ENCODE data around the gene HS3ST6.
"Not testable (repeated sequence)": the region's sequence is repeated elsewhere in the genome, so short reads cannot be mapped to it uniquely, and the experiment has no call there.

HS3ST6 gene

DNA sequence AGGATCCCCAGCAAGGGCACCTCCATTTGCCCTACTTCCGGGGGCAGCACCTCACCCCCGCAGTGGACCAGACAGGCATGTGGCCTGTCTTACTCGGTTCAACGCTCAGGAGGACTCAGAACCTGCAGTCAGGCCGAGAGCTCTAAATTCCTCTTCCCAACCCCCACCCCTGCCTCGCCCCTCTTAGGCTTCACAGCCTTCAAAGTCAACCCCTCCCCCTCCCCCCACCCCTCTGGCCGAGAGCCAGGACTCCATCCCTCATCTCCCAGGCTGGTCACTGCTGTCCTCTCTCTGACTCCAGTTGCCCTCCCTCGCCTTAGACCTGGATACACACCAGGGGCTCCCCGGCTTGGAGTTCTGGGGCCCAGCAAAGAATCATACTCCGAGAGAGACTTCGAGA is 8.1 kb upstream of the HS3ST6 start:
- no peak for DNase-seq (ENCODE audit: low spot score)

DNA sequence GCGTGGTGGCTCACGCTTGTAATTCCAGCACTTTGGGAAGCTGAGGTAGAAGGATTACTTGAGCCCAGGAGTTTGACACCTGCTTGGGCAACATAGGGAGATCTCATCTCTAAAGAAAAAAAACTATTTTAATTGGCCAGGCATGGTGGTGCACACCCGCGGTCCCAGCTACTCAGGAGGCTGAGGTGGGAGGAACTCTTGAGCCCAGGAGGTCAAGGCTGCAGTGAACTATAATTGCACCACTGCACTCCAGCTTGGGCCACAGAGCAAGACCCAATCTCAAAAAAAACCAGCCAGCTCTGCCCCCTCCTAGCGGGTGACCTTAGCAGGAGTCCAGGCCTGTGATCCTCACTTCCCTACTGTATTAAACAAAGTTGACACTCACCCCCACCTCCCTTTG is 5.9 kb upstream of the HS3ST6 start:
- DNase-seq (ENCODE audit: low spot score) = no peak

DNA sequence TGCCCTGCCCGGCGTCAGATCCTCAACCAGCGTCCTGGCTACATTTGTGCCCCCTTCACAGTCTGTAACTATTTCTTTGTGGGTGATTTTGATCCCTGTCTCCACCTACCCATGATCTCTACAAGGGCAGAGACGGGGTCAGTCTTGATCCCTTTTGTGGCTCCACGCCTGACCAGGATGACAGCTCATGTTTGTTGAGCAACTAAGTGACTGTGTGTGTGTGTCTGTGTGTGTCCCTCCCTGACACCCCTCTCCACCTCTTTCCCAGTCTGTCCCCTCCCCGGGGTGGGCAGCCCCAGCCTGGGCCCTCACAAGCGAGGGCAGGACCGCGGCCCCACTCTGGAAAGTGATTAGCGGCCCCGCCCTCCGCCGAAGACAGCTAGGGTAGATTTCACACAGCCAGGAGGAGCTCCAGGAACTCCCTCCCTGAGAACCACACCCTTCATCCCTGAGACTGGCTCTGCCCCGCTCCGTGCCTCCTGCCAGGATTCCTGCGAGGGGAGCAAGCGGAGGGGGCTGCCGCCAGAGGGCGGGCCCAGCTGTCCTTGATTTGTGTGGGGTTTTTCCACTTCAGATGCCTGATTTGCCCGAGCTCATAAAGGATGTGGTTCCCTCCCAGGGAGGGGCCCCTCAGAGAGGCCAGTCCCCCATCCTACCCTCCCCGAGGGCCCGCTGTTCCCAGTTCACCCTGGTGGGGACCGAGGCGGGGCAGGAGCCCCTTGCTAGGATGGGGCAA is 5.3 kb upstream of the HS3ST6 start:
- peak; percentile 66 for DNase-seq (ENCODE audit: low spot score)

DNA sequence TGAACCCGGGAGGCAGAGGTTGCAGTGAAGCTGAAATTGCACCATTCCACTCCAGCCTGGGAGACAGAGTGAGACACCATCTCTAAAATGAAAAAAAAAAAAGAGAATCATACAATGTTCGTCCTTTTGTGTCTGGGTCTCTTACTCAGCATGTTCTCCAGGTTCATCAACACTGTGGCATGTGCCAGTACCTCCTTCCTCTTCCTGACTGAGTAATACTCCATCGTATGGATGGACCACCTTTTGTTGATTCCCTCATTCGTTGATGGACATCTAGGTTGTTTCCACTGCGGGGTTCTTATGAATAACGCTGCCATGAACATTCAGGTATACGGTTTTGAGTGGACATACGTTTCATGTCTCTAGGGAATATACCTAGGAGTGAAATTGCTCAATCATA is 4.1 kb upstream of the HS3ST6 start:
- no peak for DNase-seq (ENCODE audit: low spot score)

- DNase-seq (ENCODE audit: low spot score) = peak; percentile 56
Measured at GRCh38 chr16:1920727-1921171, 2.5 kb upstream of the HS3ST6 start.

- DNase-seq (ENCODE audit: low spot score) = not testable (repeated sequence)
Measured at GRCh38 chr16:1920122-1920521, 1.9 kb upstream of the HS3ST6 start.

- no peak for DNase-seq (ENCODE audit: low spot score)
Measured at GRCh38 chr16:1919327-1919998, 1.2 kb upstream of the HS3ST6 start.

DNA sequence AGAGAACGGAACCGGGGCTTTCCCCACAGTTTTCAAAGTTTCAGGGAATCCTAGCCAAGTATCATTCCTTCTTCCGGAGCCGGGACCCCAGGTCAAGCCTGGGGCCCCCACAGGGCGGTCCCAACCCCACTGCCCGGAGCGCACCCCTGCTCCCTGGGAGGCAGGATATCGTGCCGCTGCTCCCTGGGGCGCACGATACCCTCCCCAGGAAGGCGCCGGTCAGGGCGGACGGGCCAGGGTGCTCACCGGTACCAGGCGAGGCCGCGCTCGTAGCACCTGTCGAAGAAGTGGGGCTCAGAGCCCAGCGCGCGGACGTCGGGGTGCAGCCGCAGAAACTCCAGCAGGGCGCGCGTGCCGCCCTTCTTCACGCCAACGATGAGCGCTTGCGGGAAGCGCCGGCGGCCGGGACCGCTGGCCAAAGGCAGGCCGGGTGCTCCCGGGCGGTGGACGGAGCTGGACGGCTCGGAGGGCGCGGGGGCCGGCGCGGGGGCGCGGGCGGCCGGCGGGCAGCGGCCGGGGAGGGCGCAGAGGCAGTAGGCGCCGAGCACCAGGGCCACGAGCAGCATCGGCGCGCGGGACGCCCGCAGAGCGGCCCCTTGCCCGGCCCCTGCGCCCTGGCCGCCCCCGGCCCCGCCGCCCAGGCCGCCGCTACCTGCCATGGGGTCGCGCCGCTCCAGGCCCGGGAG is 407 bp downstream of the HS3ST6 start:
- no peak for DNase-seq (ENCODE audit: low spot score)

DNA sequence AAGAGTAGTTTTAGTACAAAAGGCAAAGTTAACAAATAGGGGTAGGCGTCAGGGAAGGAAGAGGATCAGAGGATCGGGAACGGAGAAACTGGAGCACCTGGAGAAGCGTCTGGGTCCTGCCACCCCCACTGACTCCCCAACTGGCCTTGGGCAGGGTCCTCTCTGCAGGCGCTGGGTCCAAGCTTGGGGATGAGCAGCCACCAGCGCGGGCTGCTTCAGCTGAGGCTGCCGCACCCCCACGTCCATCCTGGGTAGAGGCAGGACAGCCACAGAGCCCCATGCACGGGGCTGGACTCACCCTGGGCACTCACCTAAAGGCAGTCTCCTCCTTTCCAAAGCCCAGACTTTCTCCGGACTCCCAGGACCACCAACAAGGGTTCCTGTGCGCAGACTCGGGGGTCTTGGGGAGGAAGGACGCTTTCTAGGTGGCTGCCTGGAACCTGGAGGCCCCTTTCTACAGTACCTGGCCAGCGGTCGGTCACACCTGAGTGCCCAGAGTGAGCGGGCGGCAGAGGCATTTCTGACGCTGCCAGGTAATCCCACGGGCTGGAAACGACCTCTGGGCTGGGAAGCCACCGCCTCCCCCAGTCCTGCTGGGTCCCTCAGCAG is 1.1 kb downstream of the HS3ST6 start:
- DNase-seq (ENCODE audit: low spot score) = no peak

DNA sequence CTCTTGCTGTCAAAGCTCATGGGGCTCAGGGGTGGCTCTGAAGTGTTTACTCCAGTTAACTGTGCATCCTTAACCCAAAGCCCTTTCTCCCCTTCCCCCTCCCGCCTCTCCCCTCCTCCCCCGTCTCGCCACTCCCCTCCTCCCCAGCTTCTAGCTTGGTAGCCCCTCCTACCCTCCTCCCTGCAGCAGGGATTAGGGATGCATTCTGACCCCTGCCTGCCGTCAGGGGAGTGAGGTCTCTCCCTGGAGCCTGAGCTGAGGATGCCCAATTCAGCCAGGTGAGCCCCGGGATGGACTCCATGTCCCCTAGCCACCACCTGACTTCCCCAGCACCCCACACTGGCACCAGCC is 1.6 kb downstream of the HS3ST6 start:
- DNase-seq (ENCODE audit: low spot score) = no peak

DNA sequence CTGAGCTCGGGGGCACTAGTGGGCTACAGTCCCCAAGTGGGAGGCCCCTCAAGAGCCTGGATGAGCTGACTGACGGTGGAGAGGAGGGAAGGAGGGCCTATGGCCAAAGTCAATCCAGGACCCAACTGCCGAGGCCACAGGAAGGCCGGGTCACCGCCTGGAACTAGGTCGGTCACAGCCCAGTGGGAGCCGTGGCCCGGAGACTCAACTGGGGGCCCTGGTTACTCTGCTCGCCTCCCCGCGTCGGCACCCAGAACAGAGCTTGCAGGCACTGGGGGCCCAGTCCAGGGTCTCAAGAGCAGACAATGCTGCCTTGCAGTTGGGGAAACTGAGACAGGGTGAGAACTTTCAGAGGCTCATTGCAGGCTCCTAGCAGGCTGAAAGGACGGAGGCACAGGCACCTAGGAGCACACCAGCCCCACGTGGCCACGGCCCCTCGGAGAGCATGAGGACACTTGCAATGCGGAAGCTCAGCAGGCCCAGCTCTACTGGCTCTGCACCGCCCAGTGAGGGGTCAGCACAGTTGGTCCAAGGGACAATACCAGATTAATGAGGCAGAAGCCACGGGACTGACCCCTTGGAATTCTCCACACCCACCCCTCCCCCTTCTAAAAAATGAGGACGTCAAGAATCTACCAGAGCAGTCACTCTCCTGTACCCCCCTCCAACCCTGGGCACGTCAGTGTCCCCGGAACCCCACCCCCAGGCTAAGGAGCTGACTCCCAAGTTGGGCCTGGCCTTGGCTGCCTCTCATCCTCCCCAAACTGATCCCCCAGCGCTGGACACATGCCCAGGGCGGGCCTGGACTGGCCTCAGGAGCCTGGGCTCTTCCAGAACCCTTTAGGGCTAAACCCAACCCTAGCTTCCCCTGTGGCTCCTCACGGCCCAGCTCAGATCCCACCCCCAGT is 2.2 kb downstream of the HS3ST6 start:
- DNase-seq (ENCODE audit: low spot score) = no peak

DNA sequence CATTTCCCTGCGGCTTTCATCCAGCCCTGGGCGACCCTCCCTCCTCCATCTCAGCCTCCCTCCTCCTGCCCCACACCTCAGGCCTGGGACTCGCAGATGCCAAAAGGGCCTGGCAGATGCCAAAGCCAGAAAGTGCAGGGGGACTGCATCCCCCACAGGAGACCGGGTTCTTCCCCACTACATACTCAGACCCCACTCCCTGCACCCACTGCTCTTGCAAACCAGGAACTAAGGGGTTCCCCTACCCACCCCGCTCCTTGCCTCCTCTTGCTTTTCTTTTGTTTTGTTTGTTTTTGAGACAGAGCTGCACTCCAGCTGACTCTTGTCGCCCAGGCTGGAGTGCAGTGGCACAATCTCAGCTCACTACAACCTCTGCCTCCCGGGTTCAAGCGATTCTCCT is 3.2 kb downstream of the HS3ST6 start:
- DNase-seq (ENCODE audit: low spot score) = no peak

DNA sequence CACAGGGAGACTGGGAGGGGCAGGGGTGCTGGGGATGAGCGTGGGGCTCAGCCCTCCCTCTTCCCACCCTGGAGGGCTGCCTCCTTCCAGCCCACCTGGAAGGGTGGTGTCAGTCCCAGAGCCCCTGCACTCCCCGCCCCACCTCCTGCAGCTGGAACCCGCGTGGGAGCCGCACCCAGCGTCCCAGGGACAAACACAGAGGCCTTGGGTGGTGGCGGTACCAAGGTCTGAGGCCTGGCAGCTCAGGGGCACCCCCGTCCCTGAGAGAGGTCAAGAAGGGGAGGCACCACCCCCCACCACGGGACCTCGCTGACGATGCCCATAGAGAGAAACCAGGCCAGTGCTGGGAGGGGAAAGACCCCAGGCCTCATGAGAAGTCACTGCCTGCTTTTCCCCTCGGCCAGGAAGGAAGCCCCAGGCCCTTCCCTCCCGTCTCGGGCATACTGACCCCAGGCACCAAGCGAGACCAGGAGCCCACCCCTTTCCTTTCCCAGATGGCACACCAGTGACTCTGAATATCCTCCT is 4.1 kb downstream of the HS3ST6 start:
- no peak for DNase-seq (ENCODE audit: low spot score)

- no peak for DNase-seq (ENCODE audit: low spot score)
Measured at GRCh38 chr16:1913327-1914083, 4.7 kb downstream of the HS3ST6 start.

DNA sequence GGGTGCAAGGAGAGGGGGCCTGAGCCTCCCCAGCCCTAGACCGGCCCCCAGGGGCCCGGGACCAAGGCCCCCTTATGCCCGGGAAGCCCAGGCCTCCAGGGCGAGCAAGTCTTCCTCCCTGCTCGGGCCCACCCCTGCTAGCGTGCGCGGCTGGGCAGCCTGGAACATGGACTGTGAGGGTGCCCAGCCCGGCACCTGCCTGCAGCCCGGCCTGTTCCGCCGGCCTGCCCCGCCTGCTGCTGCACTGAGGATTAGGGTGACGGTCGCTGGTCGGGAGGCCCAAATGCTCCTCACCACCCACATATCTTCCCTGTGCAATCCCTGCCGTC is 6.0 kb downstream of the HS3ST6 start:
- no peak for DNase-seq (ENCODE audit: low spot score)

GRCh38 chr16:1911467-1912214 is 6.6 kb downstream of the HS3ST6 start:
- DNase-seq (ENCODE audit: low spot score) = no peak

GRCh38 chr16:1909561-1910231 is 8.5 kb downstream of the HS3ST6 start:
- no peak for DNase-seq (ENCODE audit: low spot score)

DNA sequence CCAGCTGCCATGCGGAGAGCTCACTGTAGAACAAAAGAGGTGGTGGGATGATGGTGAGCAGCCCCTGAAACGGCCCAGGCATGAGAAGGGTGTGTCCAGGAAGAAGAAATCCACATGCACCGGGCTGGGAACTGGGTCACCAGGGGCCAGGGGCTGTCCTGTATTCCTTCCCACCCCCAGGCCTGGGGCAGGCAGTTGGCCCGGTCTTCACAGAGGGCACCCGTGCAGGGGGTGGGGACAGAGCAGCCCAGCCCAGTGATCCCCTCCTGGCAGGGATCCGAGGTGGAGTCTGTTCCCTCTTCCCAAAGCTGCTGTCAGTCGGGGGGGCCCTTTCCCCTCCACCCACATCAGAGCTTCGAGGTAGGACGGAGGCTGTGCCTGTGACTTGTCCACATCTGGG is 9.2 kb downstream of the HS3ST6 start:
- no peak for DNase-seq (ENCODE audit: low spot score)

DNA sequence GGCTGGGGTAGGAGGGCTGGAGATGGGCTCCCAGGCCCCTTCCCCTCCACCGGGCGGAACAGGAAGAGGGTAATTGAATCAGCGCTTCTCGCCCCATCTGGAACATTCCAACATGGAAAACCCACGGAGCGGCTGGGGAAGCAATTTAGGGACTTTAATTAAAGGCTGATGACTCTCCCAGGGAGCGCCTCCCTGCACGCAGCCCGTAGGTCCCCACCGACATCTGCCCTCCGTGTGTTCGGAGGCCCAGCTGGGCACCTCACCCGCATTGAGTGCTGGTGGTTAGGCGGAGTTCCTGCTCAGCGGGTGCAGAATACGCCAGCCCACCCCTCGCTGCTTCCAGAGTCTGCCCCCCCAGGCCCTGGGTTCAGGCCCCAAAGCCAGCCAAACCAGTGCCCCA is 10.0 kb downstream of the HS3ST6 start:
- DNase-seq (ENCODE audit: low spot score) = no peak

Measured in AG20443 (cell line).